ENCODE data around the gene COBLL1. TPM values are rescaled to one million over a fixed set of nuclear protein-coding genes. Genes with fewer than 3 reads are reported as not detected.
A peak's percentile ranks its signal among the peaks of the same experiment; 100 is the strongest.

Gene COBLL1
- total and polyA plus RNA-seq, 2 of the 4 experiments (the other 2 are of a cell fraction): 0.79 to 1.1 TPM

- Histone ChIP-seq H3K4ac (ENCODE audit: low read depth, low read length) (no peak overlapping the region; the same call in 1 of the 2 replicates), H2AK5ac (ENCODE audit: low read depth, low read length) (no peak overlapping the region), H4K5ac (ENCODE audit: low read depth, low read length) (no peak overlapping the region), H3K9me1 (ENCODE audit: insufficient read depth, low read length) (no peaks in the 10 kb centered on the region), H3K14ac (replicated peaks; ENCODE audit: low read depth, low read length) (no peak overlapping the region), H3K9me3 (ENCODE audit: control insufficient read depth, insufficient read depth, low read length) (no peaks in the 10 kb centered on the region), H3K9ac (ENCODE audit: low read depth, low read length) (no peak overlapping the region), H2BK20ac (ENCODE audit: low read depth, low read length) (no peak overlapping the region), H2AK9ac (replicated peaks; ENCODE audit: low read depth, low read length, poor library complexity) (peak overlapping the region; percentile 33), H3K23ac (ENCODE audit: low read depth, low read length) (no peak overlapping the region), H3K27ac (ENCODE audit: insufficient read depth, low read length) (no peak overlapping the region), H3K56ac (ENCODE audit: extremely low read depth, insufficient read depth, low read length) (no peak overlapping the region), H3K79me1 (ENCODE audit: low read depth in 1 of 2, low read length in 2 of 2) (no peaks in the 10 kb centered on the region), H4K8ac (ENCODE audit: low read depth in 2 of 2, low read length in 2 of 2) (no peak overlapping the region), H2BK15ac (ENCODE audit: low read depth, low read length) (no peak overlapping the region), H3K27me3 (ENCODE audit: control insufficient read depth, insufficient read depth, low read length) (no peaks in the 10 kb centered on the region), H3K18ac (ENCODE audit: low read depth, low read length) (no peak overlapping the region), H2BK120ac (ENCODE audit: low read depth, low read length) (no peak overlapping the region), H3K36me3 (ENCODE audit: control insufficient read depth, insufficient read depth, low read length) (no peaks in the 10 kb centered on the region), H3K4me2 (ENCODE audit: low read depth, low read length) (no peak overlapping the region), H2BK5ac (ENCODE audit: low read depth, low read length, poor library complexity, severe bottlenecking) (no peak overlapping the region), H3K4me3 (ENCODE audit: insufficient read depth, low read depth, low read length) (no peak overlapping the region), H4K20me1 (ENCODE audit: insufficient read depth, low read length) (no peaks in the 10 kb centered on the region), H3K4me1 (ENCODE audit: control insufficient read depth, insufficient read depth, low read length) (no peaks in the 10 kb centered on the region), H4K91ac (ENCODE audit: insufficient read depth, low read depth, low read length) (no peak overlapping the region), H2AFZ (replicated peaks; ENCODE audit: low read length, poor library complexity) (no peak overlapping the region)
- intact Hi-C loops (cut with micrococcal nuclease): no loop called here
- ATAC-seq (ENCODE audit: low read depth) (no peak), DNase-seq (peak; percentile 13)
- in situ Hi-C loops (cut with MboI; ENCODE audit: low sequenced_read_pairs): no loop called here
- POLR2A ChIA-PET (ENCODE audit: unreplicated experiment): no interaction called here
- dilution Hi-C loops (cut with HindIII; ENCODE audit: low sequenced_read_pairs, unreplicated experiment): no loop called here
- no TSS peak for BruUV-seq (replicated peaks)
- CTCF ChIA-PET: interaction anchor here (0.6 kb wide), 1 partner anchor 53 kb away, joined by 3 read pairs; no protein-coding TSS in a partner anchor
- no peak for TF ChIP-seq ELK1 (IDR thresholded peaks at IDR 0.05; ENCODE audit: borderline replicate concordance, low read depth, low read length)
- no peak for TF ChIP-seq BHLHE40 (IDR thresholded peaks at IDR 0.05; ENCODE audit: low read depth, low read length)
- WGBS, 2 experiments (ENCODE audit: extremely low coverage in 2 of 2, insufficient read length in 1 of 2): no CpG with 5 or more reads among the region's 8 CpGs
These were observed 15.1 kb downstream of the COBLL1 start for GRCh38 chr2:164826293-164827243.
